GM13976 (cell line): ENCODE results near the gene PEX19.

Source experiments
- DNase-seq: peaks from one replicate; pipeline ENCODE4 v3.0.0; 2012; ENCODE audit warnings: low spot score
- in situ Hi-C: fragments of 300-500 bp; cut with MboI; formaldehyde crosslinking; loops from one replicate; pipeline ENCODE4 v1.12.0; 2022; ENCODE audit warnings: low sequenced_read_pairs, mixed read lengths, inconsistent platforms; ENCODE audit not compliant: unreplicated experiment
- TF ChIP-seq, protein P1 (sequence below): IDR thresholded peaks from 2 replicates; pipeline ENCODE4 v1.5.1; 2012; ENCODE audit warnings: borderline replicate concordance, mild to moderate bottlenecking; ENCODE audit not compliant: insufficient read depth; ENCODE audit errors: extremely low read depth, missing control alignments, control extremely low read depth

PEX19 gene

DNA sequence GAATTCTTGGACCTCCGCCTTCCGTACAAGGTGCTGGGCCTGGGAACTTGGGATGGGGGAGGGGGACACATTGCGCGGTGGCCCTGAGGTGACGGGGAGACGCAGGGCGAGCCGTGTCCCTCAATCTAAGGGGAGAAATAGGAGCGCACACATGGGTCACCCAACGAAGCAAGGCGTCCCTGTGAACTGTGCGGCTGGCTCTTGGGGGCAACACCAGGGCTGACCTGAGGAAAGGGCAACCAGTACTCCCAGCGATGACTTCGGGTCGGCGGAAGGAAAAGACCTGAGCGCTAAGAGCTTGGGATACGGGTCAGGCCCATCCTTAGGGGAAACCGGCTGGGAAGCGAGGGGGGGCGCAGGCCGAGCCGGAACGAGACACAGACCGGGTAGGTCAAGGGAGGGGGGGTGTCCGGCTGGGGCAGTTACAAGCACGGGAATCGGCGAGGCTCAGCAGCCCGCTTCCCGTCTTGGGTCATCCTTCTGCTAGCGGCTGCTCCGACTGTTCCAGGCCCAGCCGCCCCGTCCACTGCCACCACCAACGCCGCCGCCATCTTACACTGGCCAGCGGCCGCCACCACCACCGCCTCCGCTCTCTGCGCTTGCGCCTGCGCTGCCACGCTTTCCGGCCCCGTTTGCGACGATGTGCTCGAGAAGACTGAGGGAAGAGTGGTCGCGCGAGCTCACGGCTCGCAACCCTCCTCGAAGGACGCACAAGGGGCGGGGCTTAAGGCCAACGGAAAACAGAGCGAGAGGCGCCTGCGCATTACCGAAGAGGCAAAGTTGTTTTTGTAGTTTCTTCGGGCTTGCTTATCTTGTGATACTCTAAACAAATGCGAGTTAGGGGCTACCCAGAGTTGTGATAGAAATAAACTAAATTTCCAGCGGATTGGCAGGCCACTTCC, 22.8 kb downstream of the PEX19 start, which contains the start of gene DCAF8:
TSS of gene DCAF8 (minus strand) at position 657 of the 902 bp plus-strand sequence. CDS start 18,541 bp downstream, outside the sequence.
- peak; percentile 94 for DNase-seq
- in situ Hi-C loops, result no loop called here

DNA sequence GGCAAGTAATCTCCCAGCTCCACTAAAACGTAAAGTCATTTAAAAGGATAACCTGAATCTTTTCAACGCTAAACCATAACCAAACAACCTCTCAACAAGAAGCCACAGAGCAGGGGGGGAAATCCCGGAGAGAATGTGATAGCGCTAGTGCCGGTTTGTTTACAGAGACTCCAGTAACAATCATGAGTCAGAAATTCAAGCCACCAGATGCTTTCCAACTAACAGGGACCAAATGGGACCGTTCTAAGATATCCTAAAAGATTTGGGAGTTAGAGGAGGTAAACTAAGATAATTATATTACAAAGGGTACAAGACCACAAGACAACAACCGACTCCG, 23.4 kb downstream of the PEX19 start:
- in situ Hi-C loops, result no loop called here
- TF ChIP-seq, protein P1, sequence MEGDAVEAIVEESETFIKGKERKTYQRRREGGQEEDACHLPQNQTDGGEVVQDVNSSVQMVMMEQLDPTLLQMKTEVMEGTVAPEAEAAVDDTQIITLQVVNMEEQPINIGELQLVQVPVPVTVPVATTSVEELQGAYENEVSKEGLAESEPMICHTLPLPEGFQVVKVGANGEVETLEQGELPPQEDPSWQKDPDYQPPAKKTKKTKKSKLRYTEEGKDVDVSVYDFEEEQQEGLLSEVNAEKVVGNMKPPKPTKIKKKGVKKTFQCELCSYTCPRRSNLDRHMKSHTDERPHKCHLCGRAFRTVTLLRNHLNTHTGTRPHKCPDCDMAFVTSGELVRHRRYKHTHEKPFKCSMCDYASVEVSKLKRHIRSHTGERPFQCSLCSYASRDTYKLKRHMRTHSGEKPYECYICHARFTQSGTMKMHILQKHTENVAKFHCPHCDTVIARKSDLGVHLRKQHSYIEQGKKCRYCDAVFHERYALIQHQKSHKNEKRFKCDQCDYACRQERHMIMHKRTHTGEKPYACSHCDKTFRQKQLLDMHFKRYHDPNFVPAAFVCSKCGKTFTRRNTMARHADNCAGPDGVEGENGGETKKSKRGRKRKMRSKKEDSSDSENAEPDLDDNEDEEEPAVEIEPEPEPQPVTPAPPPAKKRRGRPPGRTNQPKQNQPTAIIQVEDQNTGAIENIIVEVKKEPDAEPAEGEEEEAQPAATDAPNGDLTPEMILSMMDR, result no peak
- peak; percentile 70 for DNase-seq

More for the DNA sequence above, 22.8 kb downstream of the PEX19 start, which contains the start of gene DCAF8:
- TF ChIP-seq, protein P1, result no peak

DNA sequence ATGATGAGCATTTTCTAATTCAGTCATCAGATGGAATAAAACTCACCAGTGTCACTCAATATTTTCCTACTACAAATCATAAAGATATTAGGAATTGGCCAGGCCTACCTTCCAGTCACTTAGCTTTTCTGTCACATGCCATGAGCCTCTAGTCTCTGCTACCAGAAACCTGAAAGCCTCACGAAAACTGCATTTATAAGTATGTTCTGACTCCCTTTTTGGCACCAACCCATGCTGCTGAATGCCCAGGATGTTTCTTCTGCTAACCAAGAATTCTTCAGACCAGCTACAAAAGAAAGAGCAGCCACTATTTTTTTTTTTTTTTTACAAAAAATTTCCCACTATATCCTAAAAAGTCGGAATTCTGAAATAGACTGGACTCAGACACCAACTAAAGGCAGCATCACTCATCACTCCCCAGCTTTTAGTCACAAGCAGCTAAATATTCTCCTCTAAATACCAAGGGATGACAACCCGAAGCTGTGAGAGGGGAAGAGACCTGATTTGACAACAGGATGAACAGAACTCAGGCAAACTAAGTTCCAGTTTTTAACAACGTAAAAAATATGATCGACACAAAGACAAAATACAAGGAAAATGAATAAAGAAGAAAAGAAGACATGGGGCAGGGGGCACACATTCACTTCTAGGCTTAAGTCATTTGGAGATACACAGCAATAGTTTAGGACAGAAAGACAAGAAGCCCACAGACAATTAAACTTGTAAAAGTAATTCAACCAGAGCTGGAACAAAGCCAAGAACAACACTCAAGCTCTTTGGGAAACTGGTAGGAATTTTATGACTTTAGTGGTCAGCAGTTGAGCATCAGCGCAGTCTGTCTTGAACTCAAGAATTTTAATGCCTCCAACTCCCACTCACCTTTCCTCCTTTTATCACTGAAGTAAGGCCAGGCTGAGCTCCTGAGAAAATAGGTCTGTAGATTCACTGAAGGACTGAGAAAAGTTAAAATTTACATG, 24.2 kb downstream of the PEX19 start:
- DNase-seq, result no peak
- in situ Hi-C loops, result no loop called here
- TF ChIP-seq, protein P1, result no peak

DNA sequence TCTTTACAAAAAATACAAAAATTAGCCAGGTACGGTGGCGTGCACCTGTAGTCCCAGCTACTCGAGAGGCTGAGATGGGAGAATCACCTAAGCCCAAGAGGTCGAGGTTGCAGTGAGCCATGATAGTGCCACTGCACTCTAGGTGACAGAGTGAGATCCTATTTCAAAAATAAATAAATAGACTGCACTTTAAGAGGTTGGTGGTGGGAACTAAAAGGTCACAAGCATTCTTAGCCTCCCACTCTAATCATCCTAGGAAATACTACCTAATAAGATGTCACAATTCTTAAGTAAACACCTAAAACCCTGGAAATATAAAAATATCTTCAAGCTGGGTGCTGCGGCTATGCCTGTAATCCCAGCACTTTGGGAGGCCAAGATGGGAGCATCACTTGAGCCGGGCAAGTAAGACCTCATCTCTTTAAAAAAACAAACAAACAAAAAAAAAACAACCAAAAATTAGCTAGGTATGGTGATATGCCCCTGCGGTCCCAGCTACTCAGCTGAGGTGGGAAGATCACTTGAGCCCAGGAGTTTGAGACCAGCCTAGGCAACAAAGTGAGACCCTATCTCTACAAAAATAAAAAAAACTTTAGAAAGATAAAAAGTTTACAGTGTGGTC, 26.6 kb downstream of the PEX19 start:
- DNase-seq, result no peak
- in situ Hi-C loops, result no loop called here
- TF ChIP-seq, protein P1, result no peak

DNA sequence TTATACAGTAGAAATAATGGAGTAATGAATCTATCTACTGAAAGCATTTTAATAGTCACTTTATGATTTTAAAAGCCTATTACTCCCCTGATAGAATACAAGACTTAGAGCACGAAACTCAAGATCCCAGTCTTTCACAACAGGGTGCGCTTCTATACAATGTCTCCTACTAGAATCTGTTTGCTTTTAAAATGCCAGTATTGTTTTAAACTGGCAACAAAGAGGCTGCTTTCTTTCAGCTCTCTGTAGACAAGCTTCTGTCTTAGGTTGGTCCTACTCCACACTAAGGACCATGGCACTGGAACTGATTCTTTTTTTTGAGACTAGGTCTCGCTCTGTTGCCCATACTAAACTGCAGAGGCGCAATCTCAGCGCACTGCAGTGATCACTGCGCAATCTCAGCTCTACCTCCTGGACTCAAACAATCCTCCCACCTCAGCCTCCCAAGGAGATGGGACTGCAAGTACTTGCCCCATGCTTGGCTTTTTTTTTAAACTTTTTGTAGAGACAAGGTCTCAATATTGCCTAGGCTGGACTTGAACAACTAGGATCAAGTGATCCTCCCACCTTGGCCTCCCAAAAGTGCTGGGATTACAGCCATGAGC, 27.4 kb downstream of the PEX19 start:
- TF ChIP-seq, protein P1, result no peak
- DNase-seq, result no peak
- in situ Hi-C loops, result no loop called here
